Left hindlimb (tissue), 1 donor: ENCODE measurements around the gene ADH1B.
"Not testable (repeated sequence)": the region's sequence is repeated elsewhere in the genome, so short reads cannot be mapped to it uniquely, and the experiment has no call there.

ENCODE experiments used
- DNase-seq: peaks from one replicate; pipeline ENCODE4 v3.0.0-alpha.2; 2018

Gene ADH1B

GRCh38 chr4:99317811-99318210 lies 3.4 kb downstream of the ADH1B start:
- DNase-seq, result not testable (repeated sequence)

- no peak for DNase-seq
Measured at GRCh38 chr4:99317354-99317753, 3.8 kb downstream of the ADH1B start.

GRCh38 chr4:99315839-99316238 lies 5.4 kb downstream of the ADH1B start:
- no peak for DNase-seq

- no peak for DNase-seq
Measured at GRCh38 chr4:99314211-99314610, 7.0 kb downstream of the ADH1B start.

GRCh38 chr4:99310389-99310788 lies 10.8 kb downstream of the ADH1B start:
- no peak for DNase-seq

DNA sequence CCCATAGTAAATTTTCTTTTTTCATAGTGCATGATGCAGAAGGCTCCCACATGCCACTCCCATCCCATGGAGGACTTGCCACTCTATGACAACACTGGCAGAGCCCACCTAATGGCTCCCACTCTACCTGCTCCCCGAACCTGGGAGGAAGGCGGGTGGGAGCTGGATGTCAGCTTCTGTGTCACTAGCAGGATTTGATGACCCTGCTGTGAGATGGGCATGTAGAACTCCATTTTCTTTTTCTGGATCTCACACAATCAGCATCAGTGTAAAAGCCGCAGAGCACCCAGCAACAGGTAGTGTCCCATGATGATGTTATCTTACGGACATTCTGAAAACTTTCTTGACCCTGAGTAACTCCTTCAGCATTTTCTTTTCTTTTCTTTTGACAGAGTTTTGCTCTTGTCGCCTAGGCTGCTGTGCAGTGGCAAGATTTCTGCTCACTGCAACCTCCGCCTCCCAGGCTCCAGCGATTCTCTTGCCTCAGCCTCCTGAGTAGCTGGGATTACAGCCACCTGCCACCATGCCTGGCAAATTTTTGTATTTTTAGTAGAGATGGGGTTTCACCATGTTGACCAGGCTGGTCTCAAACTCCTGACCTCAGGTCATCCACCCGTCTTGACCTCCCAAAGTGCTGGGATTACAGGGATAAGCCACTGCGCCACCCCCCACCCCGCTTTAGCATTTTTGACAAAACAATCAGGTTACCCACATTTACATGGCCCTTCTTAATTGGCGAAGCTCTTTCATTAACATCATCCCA lies 15.4 kb downstream of the ADH1B start:
- DNase-seq, result no peak

DNA sequence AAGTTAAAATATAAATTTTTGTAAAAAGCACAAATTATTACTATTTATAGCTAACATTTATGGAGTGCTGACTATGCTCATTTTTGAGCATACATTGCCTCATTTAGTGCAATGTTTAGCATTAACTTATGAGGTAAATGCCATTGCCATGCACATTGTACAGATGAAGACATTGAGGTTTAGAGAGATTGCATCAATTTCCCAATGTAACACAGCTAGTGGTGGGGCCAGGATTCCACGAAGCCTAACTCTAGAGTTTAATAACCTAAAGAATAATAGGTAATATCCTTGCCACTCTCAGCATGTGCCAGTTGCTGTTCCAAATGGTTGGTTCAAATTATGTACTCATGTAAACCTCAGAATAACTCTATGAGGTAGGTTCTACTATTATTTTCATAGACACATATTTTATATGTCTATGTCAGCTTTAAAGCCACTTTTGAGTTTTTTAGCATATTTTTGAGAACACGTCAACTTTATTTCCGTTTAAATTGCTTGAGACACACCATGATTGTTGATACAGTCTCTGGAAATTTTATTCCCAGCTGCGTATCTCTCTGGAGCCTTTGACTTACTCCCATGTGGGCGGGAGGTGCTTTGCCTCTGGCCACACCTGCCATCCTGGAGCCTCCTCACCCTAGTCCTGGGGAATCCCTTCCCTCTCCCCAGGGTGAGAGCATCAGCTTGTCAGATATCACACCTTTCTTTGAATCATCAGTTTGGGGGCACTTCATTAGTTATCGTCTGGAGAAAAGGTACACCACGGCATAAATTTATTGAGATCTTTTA lies 19.6 kb downstream of the ADH1B start:
- DNase-seq, result no peak

DNA sequence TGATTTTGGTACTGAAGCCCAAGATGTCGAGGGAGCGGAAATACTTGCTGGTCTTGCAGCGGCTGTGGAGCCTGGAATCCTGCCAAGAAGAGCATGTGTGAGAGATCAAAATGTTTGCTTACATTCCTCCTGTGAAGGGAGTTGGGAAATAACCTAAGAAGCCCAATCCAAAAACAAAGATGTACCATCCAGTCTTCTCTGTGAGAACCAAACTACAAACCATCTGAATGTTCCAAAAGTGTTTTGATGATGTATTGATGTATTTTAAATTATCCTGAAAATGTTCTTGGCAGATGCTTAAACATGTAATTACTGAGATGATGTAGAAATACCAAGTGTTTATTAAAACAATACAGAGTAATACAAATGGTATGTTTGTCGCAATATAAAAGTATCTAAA lies 20.3 kb downstream of the ADH1B start:
- DNase-seq, result peak; percentile 73

DNA sequence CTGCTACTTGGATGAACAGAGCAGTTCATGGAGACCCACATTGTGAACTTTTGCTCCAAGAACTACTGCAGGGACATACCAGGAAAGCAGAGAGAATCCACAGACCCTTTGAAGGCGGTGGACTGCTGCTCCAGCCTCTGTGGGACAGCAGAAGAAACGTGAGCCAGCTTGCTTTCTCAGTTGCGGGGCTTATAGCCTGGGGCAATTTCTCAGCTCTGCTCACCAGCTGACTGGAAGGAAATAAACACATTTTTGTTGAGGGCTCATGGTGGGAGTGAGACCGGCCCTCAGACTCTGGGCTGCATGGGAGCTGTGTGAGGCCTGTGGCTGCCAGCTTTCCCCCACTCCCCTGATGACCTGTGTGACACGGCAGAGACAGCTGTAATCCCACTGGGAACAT lies 27.8 kb downstream of the ADH1B start:
- DNase-seq, result no peak

DNA sequence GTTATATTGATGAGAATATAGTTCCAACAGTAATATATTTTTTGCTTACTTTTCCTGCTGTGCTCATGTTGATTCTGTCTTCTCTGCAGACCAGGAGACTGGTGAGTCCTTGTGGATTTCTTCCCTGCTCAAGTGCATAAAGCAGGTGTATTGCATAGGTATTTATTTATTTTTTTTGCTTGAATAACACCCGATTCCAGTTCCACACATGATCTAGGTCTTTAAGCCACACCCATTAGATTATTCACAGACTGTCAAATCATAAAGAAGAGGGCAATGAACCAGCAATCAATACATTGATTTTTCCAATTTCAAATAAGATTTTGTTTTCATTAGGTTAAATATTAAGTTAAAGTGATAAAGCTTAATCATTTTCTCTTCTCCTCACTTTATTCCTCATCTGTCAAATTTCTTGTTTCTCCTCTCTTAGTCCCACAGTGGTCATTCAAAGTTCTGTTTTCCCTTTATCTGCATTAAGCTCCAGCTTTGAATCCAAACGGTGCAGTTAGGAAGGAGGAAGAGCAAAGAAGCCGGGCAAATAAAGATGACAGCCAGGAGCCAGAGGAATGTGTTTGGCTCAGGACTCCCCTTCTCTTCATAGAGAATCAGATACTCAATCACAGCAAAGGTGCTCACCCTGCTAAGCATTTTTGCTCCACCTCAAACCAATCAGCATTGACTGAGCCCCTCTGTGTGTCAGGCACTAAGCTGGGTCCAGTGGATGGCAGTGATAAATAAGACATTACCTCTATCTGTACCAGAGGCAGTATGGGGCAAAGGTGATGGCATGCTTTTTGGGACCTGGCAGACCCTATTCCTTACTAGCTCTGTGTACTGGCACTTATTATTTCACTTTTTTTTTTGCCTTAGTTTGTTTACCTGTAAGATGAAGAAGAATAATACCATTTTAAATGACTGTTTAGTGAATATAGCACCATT lies 30.1 kb downstream of the ADH1B start, which contains the start of gene ADH1A:
Gene ADH1A, minus strand, starts transcription at position 138 of the 939 bp plus-strand sequence. Its CDS starts 71 bp downstream, at position 67.
- no peak for DNase-seq

DNA sequence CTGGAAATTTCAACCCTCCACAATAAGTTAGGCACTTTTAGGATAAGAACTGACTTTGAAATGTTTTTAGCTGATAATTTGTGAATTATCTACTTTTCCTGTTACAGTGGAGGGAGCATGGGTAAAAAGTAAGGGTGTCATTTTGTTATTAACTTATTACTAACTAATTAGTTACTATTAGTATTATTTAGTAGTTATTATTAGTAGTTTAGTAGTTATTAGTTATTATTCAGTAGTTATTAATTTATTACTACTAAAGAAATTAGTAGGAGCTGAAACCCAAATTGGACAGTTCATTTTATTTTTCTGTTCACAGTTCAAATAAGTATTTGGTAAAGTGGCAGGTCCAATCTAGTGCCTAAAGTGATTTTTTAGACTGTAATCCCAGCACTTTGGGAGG lies 35.8 kb downstream of the ADH1B start:
- no peak for DNase-seq

DNA sequence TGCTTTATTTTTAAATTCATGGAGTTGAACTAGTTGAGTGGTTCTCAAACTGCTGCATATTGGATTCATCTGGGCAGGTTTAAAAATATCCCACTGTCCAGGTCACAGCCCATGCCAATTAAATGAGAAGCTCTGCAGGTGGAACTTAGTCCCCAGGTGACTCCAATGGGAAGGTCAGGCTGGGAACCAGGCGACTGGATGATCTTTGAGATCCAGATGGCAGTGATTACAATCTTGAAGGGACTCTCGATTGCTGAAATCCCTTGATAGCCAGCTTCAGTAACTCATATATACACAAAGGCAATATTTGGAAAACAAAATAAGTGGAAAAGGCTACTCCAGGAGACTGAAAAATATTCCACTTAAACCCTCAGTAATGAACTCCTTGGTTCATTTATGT lies 38.5 kb downstream of the ADH1B start:
- DNase-seq, result no peak

GRCh38 chr4:99281261-99281660 lies 39.9 kb downstream of the ADH1B start:
- DNase-seq, result no peak

- no peak for DNase-seq
Measured at GRCh38 chr4:99276417-99276816, 44.8 kb downstream of the ADH1B start.

DNA sequence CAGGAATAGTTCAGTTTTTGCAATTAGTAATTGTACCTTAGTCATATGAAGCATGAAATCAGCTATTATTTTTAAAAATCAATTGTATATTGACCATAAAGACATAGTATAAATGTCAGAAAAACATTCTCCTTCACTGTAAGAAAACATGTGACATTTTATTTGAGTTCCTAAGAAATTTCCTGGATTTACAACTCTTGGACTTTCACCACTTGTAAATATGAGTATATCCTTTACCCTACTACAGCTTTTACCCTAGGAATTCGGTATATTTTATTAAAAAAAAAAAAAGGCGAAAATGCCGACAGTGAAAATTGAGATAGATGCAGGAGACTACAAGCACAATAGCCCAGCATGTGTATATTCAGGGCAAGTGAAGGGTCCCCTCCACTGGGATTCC lies 45.3 kb downstream of the ADH1B start:
- DNase-seq, result no peak

GRCh38 chr4:99275050-99275449 lies 46.2 kb downstream of the ADH1B start:
- no peak for DNase-seq

DNA sequence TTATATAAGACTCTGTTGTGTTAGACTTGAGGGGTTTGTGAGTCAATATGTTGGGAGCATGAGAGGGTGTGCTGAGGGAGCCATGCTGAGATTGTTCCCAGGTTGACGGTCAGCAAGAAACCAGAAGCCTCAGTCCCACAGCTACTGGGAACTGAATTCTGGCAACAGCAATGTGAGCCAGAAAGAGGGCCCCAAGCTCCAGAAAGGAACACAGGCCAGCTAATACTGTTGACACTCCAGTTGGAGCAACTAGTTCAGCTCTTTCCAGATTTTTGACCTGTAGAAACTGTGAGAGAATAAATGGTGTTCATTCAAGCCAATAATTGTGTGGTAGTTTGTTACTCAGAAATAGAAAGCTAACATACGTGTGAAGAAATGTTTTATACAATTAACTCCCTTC lies 47.5 kb downstream of the ADH1B start:
- no peak for DNase-seq

DNA sequence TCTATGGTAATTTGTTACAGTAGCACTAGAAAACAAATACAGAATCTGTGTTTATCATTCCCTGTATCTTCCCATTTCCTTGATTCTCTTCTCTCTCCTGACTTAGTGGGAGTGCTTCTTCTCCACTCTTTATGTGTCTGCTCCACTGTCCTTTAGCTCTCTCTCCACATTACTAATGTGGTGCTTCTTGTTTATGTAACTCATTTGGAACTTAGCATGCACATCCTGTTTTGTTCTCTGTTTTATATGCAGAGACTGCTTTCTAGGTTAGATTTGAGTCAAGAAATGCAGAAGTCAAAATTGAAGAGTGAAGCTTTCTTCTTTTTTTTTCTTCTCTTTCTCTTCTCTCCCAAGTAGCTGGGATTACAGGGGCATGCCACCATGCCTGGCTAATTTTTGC lies 56.3 kb downstream of the ADH1B start:
- no peak for DNase-seq
